ENCODE data around the gene SKOR2. TPM values are rescaled to one million over a fixed set of nuclear protein-coding genes. Genes with fewer than 3 reads are reported as not detected.

Gene SKOR2
- total and polyA plus RNA-seq, 7 experiments from 2014 or later: not detected

- POLR2A ChIA-PET: no interaction called here
- Mint-ChIP-seq H3K4me1 (no peaks in the 10 kb centered on the region), H3K9me3 (peaks cover 0 to 5% (median 0%) of the 10 kb centered on the region in 11 donors), H3K36me3 (no peaks in the 10 kb centered on the region), H3K27me3 (peaks cover 5 to 41% (median 25%) of the 10 kb centered on the region in 5 donors), H3K4me3 (no peak overlapping the region), H3K27ac (no peak overlapping the region)
- Histone ChIP-seq H3K4me1 (ENCODE audit: control insufficient read depth in 2 of 2, insufficient read depth in 2 of 2, low read length in 2 of 2) (no peaks in the 10 kb centered on the region), H3K4me3 (ENCODE audit: low read length) (no peak overlapping the region), H3K36me3 (ENCODE audit: control insufficient read depth in 2 of 3, insufficient read depth in 3 of 3, low read length in 3 of 3) (no peaks in the 10 kb centered on the region), H3K9me3 (ENCODE audit: control insufficient read depth in 2 of 3, low read length in 3 of 3) (no peaks in the 10 kb centered on the region), H3K27ac (ENCODE audit: low read depth, low read length) (no peak overlapping the region), H3K27me3 (ENCODE audit: control insufficient read depth in 2 of 2, insufficient read depth in 2 of 2, low read length in 2 of 2) (no peaks in the 10 kb centered on the region)
- no peak for ATAC-seq
- intact Hi-C loops (cut with micrococcal nuclease): loop anchor here in 1 of 2 donors (10.0 kb wide), 1 partner anchor 181 kb away; no protein-coding TSS in a partner anchor
- CTCF ChIA-PET: no interaction called here
- no peak for DNase-seq
Observed at GRCh38 chr18:47285456-47285855, 34.0 kb upstream of the SKOR2 start.

GRCh38 chr18:47284721-47285395 is 33.4 kb upstream of the SKOR2 start:
- H3K36me3 Mint-ChIP-seq: no peaks in the 10 kb centered on the region
- no peaks in the 10 kb centered on the region for H3K27me3 ChIP-seq (ENCODE audit: control insufficient read depth in 2 of 2, insufficient read depth in 2 of 2, low read length in 2 of 2)

DNA sequence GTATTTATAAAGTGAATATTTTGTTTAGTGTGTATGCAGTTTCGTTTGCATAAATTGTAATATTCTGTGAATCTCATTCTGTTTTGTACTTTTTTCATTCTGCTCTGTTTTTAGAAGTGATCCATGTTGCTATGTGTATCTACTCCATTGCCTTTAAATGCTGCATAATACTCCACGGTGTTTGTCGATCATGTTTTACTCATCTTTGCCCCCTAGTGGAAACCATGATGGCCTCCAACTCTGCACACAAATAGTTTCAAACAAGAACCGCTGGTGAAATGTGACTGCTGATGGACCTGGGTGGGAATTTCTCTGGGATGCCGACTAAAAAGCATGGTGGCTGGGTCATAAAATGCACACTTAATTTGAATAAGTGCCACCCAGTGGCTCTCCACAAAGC is 32.0 kb upstream of the SKOR2 start:
- Histone ChIP-seq H3K9me3 (ENCODE audit: control insufficient read depth in 2 of 3, low read length in 3 of 3) (no peaks in the 10 kb centered on the region), H3K36me3 (ENCODE audit: control insufficient read depth in 2 of 3, insufficient read depth in 3 of 3, low read length in 3 of 3) (no peaks in the 10 kb centered on the region), H3K27ac (ENCODE audit: low read depth, low read length) (no peak overlapping the region), H3K27me3 (ENCODE audit: control insufficient read depth in 2 of 2, insufficient read depth in 2 of 2, low read length in 2 of 2) (no peaks in the 10 kb centered on the region), H3K4me3 (ENCODE audit: low read length) (no peak overlapping the region), H3K4me1 (ENCODE audit: control insufficient read depth in 2 of 2, insufficient read depth in 2 of 2, low read length in 2 of 2) (no peaks in the 10 kb centered on the region)
- Mint-ChIP-seq H3K4me3 (no peak overlapping the region), H3K27ac (no peak overlapping the region), H3K36me3 (no peaks in the 10 kb centered on the region), H3K4me1 (no peaks in the 10 kb centered on the region), H3K27me3 (peaks cover 3 to 40% (median 24%) of the 10 kb centered on the region in 5 donors), H3K9me3 (peaks cover 0 to 5% (median 0%) of the 10 kb centered on the region in 11 donors)
- ChIA-PET CTCF (no interaction called here), POLR2A (no interaction called here)
- DNase-seq: no peak
- no peak for ATAC-seq
- intact Hi-C loops (cut with micrococcal nuclease): loop anchor here in 1 of 2 donors (10.0 kb wide), 1 partner anchor 179 kb away; no protein-coding TSS in a partner anchor

More at GRCh38 chr18:47284721-47285395, 33.4 kb upstream of the SKOR2 start:
- ChIA-PET POLR2A (no interaction called here), CTCF (no interaction called here)
- Mint-ChIP-seq H3K9me3 (peaks cover 0 to 5% (median 0%) of the 10 kb centered on the region in 11 donors), H3K27ac (no peak overlapping the region), H3K4me3 (no peak overlapping the region), H3K4me1 (no peaks in the 10 kb centered on the region), H3K27me3 (peaks cover 5 to 37% (median 22%) of the 10 kb centered on the region in 5 donors)
- ATAC-seq: no peak
- Histone ChIP-seq H3K36me3 (ENCODE audit: control insufficient read depth in 2 of 3, insufficient read depth in 3 of 3, low read length in 3 of 3) (no peaks in the 10 kb centered on the region), H3K4me3 (ENCODE audit: low read length) (no peak overlapping the region), H3K4me1 (ENCODE audit: control insufficient read depth in 2 of 2, insufficient read depth in 2 of 2, low read length in 2 of 2) (no peaks in the 10 kb centered on the region), H3K9me3 (ENCODE audit: control insufficient read depth in 2 of 3, low read length in 3 of 3) (no peaks in the 10 kb centered on the region), H3K27ac (ENCODE audit: low read depth, low read length) (no peak overlapping the region)
- intact Hi-C loops (cut with micrococcal nuclease): loop anchor here in 1 of 2 donors (10.0 kb wide), 1 partner anchor 180 kb away; no protein-coding TSS in a partner anchor
- DNase-seq: no peak

- no peak for DNase-seq
- H3K27me3 Mint-ChIP-seq: peaks cover 6 to 53% (median 33%) of the 10 kb centered on the region in 5 donors
- no peaks in the 10 kb centered on the region for H3K27me3 ChIP-seq (ENCODE audit: control insufficient read depth in 2 of 2, insufficient read depth in 2 of 2, low read length in 2 of 2)
- peaks cover 0 to 6% (median 2%) of the 10 kb centered on the region in 11 donors for H3K9me3 Mint-ChIP-seq
- no peaks in the 10 kb centered on the region for H3K36me3 ChIP-seq (ENCODE audit: control insufficient read depth in 2 of 3, insufficient read depth in 3 of 3, low read length in 3 of 3)
- no peak overlapping the region for H3K4me3 ChIP-seq (ENCODE audit: low read length)
- ChIA-PET CTCF (no interaction called here), POLR2A (no interaction called here)
- H3K4me1 Mint-ChIP-seq: no peaks in the 10 kb centered on the region
- no peaks in the 10 kb centered on the region for H3K36me3 Mint-ChIP-seq
- intact Hi-C loops (cut with micrococcal nuclease): loop anchor here in 1 of 2 donors (10.0 kb wide), 1 partner anchor 175 kb away; no protein-coding TSS in a partner anchor
- no peak overlapping the region for H3K4me3 Mint-ChIP-seq
- no peaks in the 10 kb centered on the region for H3K4me1 ChIP-seq (ENCODE audit: control insufficient read depth in 2 of 2, insufficient read depth in 2 of 2, low read length in 2 of 2)
- no peak overlapping the region for H3K27ac Mint-ChIP-seq
- no peak for ATAC-seq
- H3K9me3 ChIP-seq (ENCODE audit: control insufficient read depth in 2 of 3, low read length in 3 of 3): no peaks in the 10 kb centered on the region
- H3K27ac ChIP-seq (ENCODE audit: low read depth, low read length): no peak overlapping the region
Observed at GRCh38 chr18:47280121-47280520, 28.7 kb upstream of the SKOR2 start.

- no peaks in the 10 kb centered on the region for H3K4me1 Mint-ChIP-seq
Observed at GRCh38 chr18:47274961-47275360, 23.5 kb upstream of the SKOR2 start.

DNA sequence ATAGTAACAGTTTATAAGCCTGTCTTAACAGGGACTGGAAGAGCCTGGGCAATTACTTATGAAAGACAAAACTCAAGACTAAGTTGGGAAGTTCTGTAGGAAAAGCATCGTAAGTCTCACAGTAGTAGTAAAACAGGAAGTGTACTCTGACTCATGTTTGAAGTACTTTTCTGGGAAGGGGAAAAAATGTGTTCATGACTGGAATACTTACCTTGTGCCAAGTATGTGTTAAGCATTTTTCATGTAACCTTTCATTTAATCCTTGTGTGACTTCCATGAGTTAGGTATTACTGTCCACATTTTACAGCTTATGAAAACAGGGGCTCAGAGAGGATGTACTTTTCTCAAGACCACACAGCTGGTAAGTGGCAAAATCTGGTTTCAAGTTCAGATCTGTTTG is 13.7 kb upstream of the SKOR2 start:
- DNase-seq: no peak
- H3K4me1 Mint-ChIP-seq: peaks cover 0 to 21% (median 6%) of the 10 kb centered on the region in 7 donors
- POLR2A ChIA-PET: no interaction called here
- CTCF ChIA-PET: no interaction called here
- peaks cover 0 to under 1% (median 0%) of the 10 kb centered on the region in 5 donors for H3K36me3 Mint-ChIP-seq
- Histone ChIP-seq H3K36me3 (ENCODE audit: control insufficient read depth in 2 of 3, insufficient read depth in 3 of 3, low read length in 3 of 3) (no peaks in the 10 kb centered on the region), H3K9me3 (ENCODE audit: control insufficient read depth in 2 of 3, low read length in 3 of 3) (no peaks in the 10 kb centered on the region), H3K4me1 (ENCODE audit: control insufficient read depth in 2 of 2, insufficient read depth in 2 of 2, low read length in 2 of 2) (no peaks in the 10 kb centered on the region), H3K27me3 (ENCODE audit: control insufficient read depth in 2 of 2, insufficient read depth in 2 of 2, low read length in 2 of 2) (no peaks in the 10 kb centered on the region), H3K27ac (ENCODE audit: low read depth, low read length) (no peak overlapping the region), H3K4me3 (ENCODE audit: low read length) (no peak overlapping the region)
- no peak overlapping the region for H3K27ac Mint-ChIP-seq
- peaks cover 54 to 74% (median 63%) of the 10 kb centered on the region in 5 donors for H3K27me3 Mint-ChIP-seq
- H3K9me3 Mint-ChIP-seq: peaks cover 0 to 6% (median 0%) of the 10 kb centered on the region in 11 donors
- intact Hi-C loops (cut with micrococcal nuclease): no loop called here
- no peak overlapping the region for H3K4me3 Mint-ChIP-seq
- no peak for ATAC-seq

More at GRCh38 chr18:47274961-47275360, 23.5 kb upstream of the SKOR2 start:
- H3K4me3 Mint-ChIP-seq: no peak overlapping the region
- intact Hi-C loops (cut with micrococcal nuclease): no loop called here
- no peak overlapping the region for H3K4me3 ChIP-seq (ENCODE audit: low read length)
- no peaks in the 10 kb centered on the region for H3K4me1 ChIP-seq (ENCODE audit: control insufficient read depth in 2 of 2, insufficient read depth in 2 of 2, low read length in 2 of 2)
- H3K27me3 Mint-ChIP-seq: peaks cover 15 to 66% (median 47%) of the 10 kb centered on the region in 5 donors
- H3K9me3 ChIP-seq (ENCODE audit: control insufficient read depth in 2 of 3, low read length in 3 of 3): no peaks in the 10 kb centered on the region
- POLR2A ChIA-PET: no interaction called here
- no peaks in the 10 kb centered on the region for H3K27me3 ChIP-seq (ENCODE audit: control insufficient read depth in 2 of 2, insufficient read depth in 2 of 2, low read length in 2 of 2)
- H3K36me3 Mint-ChIP-seq: no peaks in the 10 kb centered on the region
- ATAC-seq (no peak), DNase-seq (no peak)
- CTCF ChIA-PET: no interaction called here
- no peak overlapping the region for H3K27ac ChIP-seq (ENCODE audit: low read depth, low read length)
- H3K36me3 ChIP-seq (ENCODE audit: control insufficient read depth in 2 of 3, insufficient read depth in 3 of 3, low read length in 3 of 3): no peaks in the 10 kb centered on the region
- H3K27ac Mint-ChIP-seq: no peak overlapping the region
- peaks cover 0 to 5% (median 0%) of the 10 kb centered on the region in 11 donors for H3K9me3 Mint-ChIP-seq

- DNase-seq: no peak
- peaks cover 0 to 21% (median 6%) of the 10 kb centered on the region in 7 donors for H3K4me1 Mint-ChIP-seq
- H3K4me3 ChIP-seq (ENCODE audit: low read length): no peak overlapping the region
- POLR2A ChIA-PET: no interaction called here
- no peak overlapping the region for H3K27ac ChIP-seq (ENCODE audit: low read depth, low read length)
- peaks cover 0 to 7% (median 0%) of the 10 kb centered on the region in 3 experiments for H3K9me3 ChIP-seq (ENCODE audit: control insufficient read depth in 2 of 3, low read length in 3 of 3)
- no peaks in the 10 kb centered on the region for H3K36me3 ChIP-seq (ENCODE audit: control insufficient read depth in 2 of 3, insufficient read depth in 3 of 3, low read length in 3 of 3)
- no peak overlapping the region for H3K27ac Mint-ChIP-seq
- ATAC-seq: no peak
- H3K4me3 Mint-ChIP-seq: peak overlapping the region in 2 of 10 donors; percentile 39 to 64
- peaks cover 0 to 4% (median 0%) of the 10 kb centered on the region in 5 donors for H3K36me3 Mint-ChIP-seq
- peaks cover 56 to 77% (median 72%) of the 10 kb centered on the region in 5 donors for H3K27me3 Mint-ChIP-seq
- H3K4me1 ChIP-seq (ENCODE audit: control insufficient read depth in 2 of 2, insufficient read depth in 2 of 2, low read length in 2 of 2): no peaks in the 10 kb centered on the region
- peaks cover 0 to 14% (median 3%) of the 10 kb centered on the region in 11 donors for H3K9me3 Mint-ChIP-seq
- H3K27me3 ChIP-seq (ENCODE audit: control insufficient read depth in 2 of 2, insufficient read depth in 2 of 2, low read length in 2 of 2): peaks cover 0 to 5% of the 10 kb centered on the region in 2 donors
- intact Hi-C loops (cut with micrococcal nuclease): no loop called here
- CTCF ChIA-PET: no interaction called here
Observed at GRCh38 chr18:47264308-47264700, 12.8 kb upstream of the SKOR2 start.
